ENCODE data around the gene KCNB1. TPM values are rescaled to one million over a fixed set of nuclear protein-coding genes. Genes with fewer than 3 reads are reported as not detected.

The KCNB1 gene
- total RNA-seq, 5 donors from 2014 or later (not counting 1 experiment from before 2014, with no cell fraction given): 0.03 to 0.13 (median 0.12) TPM; not detected in 1

GRCh38 chr20:49323622-49324238, 158.7 kb downstream of the KCNB1 start:
- Histone ChIP-seq H3K36me3 (ENCODE audit: control insufficient read depth in 2 of 2, extremely low read depth in 1 of 2, insufficient read depth in 1 of 2, low read length in 1 of 2) (no peaks in the 10 kb centered on the region), H3K27ac (ENCODE audit: low read length) (no peak overlapping the region), H3K4me3 (ENCODE audit: control insufficient read depth in 1 of 2, extremely low read depth in 1 of 2, low read length in 1 of 2) (no peak overlapping the region), H3K4me1 (ENCODE audit: control insufficient read depth in 1 of 2, extremely low read depth in 1 of 2, insufficient read depth in 2 of 2, low read length in 2 of 2) (peaks cover 0 to 21% of the 10 kb centered on the region in 2 experiments), H3K9me3 (no peaks in the 10 kb centered on the region), H3K27me3 (replicated peaks in 1 of 2; ENCODE audit: control insufficient read depth in 2 of 2, extremely low read depth in 1 of 2, insufficient read depth in 2 of 2, low read length in 1 of 2) (peaks cover 4 to 23% of the 10 kb centered on the region in 2 experiments)
- DNase-seq: peak in 14 of 35 experiments; percentile 1 to 67 (median 14)
- ChIA-PET CTCF (interaction anchor here in 1 of 2 donors (0.6 to 0.7 kb wide), 3 partner anchors 189 to 577 kb away, joined by 3 to 5 read pairs (median 4); no protein-coding TSS in a partner anchor), POLR2A (interaction anchor here in 1 of 2 donors (0.7 kb wide), 1 partner anchor 20 kb away, joined by 15 read pairs; no protein-coding TSS in a partner anchor)
- H3K9me3 Mint-ChIP-seq: no peaks in the 10 kb centered on the region
- ATAC-seq (replicated peaks in 1 of 4): peak; percentile 75 to 88 (median 86)
- H3K36me3 Mint-ChIP-seq: no peaks in the 10 kb centered on the region
- H3K4me3 Mint-ChIP-seq: no peak overlapping the region
- H3K27me3 Mint-ChIP-seq: peaks cover 20 to 28% of the 10 kb centered on the region in 2 donors
- 56% methylated on average over 6 of the region's 9 CpGs for WGBS (ENCODE audit: insufficient coverage)
- H3K27ac Mint-ChIP-seq: peak overlapping the region; percentile 58 to 87
- H3K4me1 Mint-ChIP-seq: peaks cover 18 to 25% (median 22%) of the 10 kb centered on the region in 3 donors

- Histone ChIP-seq H3K36me3 (ENCODE audit: control insufficient read depth in 2 of 2, extremely low read depth in 1 of 2, insufficient read depth in 1 of 2, low read length in 1 of 2) (no peaks in the 10 kb centered on the region), H3K27ac (ENCODE audit: low read length) (no peak overlapping the region), H3K4me1 (ENCODE audit: control insufficient read depth in 1 of 2, extremely low read depth in 1 of 2, insufficient read depth in 2 of 2, low read length in 2 of 2) (peaks cover 0 to 24% of the 10 kb centered on the region in 2 experiments), H3K9me3 (no peaks in the 10 kb centered on the region), H3K27me3 (replicated peaks in 1 of 2; ENCODE audit: control insufficient read depth in 2 of 2, extremely low read depth in 1 of 2, insufficient read depth in 2 of 2, low read length in 1 of 2) (peaks cover 4 to 36% of the 10 kb centered on the region in 2 experiments), H3K4me3 (ENCODE audit: control insufficient read depth in 1 of 2, extremely low read depth in 1 of 2, low read length in 1 of 2) (no peak overlapping the region)
- Mint-ChIP-seq H3K4me3 (no peak overlapping the region), H3K4me1 (peaks cover 21 to 31% (median 27%) of the 10 kb centered on the region in 3 donors), H3K36me3 (no peaks in the 10 kb centered on the region), H3K9me3 (no peaks in the 10 kb centered on the region), H3K27ac (no peak overlapping the region), H3K27me3 (peaks cover 33 to 48% of the 10 kb centered on the region in 2 donors)
- ChIA-PET POLR2A (interaction anchor here in 1 of 2 donors (0.5 kb wide), 1 partner anchor 138 kb away, joined by 3 read pairs; no protein-coding TSS in a partner anchor), CTCF (interaction anchor here in 1 of 2 donors (0.9 kb wide), 1 partner anchor 415 kb away, joined by 3 read pairs; no protein-coding TSS in a partner anchor)
- WGBS (ENCODE audit: insufficient coverage): 0% methylated on average over 1 of the region's 1 CpG
- ATAC-seq (replicated peaks in 1 of 4) (no peak), DNase-seq (no peak)
Measured at GRCh38 chr20:49320460-49320859, 162.0 kb downstream of the KCNB1 start.

DNA sequence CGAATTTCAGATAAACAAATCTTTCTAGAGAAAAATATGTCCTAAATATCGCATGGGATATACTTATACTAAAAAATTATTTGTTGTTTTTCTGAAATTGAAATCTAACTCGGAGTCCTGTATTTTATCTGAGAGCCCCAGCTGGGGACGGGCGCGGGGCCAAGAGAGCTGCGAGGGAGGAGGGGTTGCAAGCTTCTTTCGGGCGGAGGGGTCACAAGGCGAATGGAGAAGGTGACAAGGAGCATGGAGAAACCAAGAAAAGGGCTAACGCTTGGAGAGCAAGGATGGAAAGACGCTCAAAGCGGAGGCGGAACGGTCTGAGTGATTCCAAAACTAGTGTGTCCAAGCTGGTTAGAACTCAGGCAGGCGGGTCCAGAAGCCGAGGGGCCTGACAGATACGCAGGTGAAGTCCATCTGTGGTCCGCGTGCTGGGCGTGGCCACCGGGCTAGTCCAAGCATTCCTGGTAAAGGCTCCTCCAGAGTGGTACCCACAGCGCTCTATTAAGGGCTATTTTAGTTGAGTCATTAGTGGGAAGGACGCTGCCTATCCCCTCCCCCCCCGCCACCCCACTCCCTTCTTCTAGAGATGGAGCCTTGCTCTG, 163.2 kb downstream of the KCNB1 start:
- ChIA-PET POLR2A (no interaction called here), CTCF (interaction anchor here in 1 of 2 donors (0.6 to 1.1 kb wide), 2 partner anchors 31 to 100 kb away, joined by 3 to 5 read pairs; partner anchors contain the start of gene DDX27)
- peaks cover 33 to 48% of the 10 kb centered on the region in 2 donors for H3K27me3 Mint-ChIP-seq
- peaks cover 0 to 24% of the 10 kb centered on the region in 2 experiments for H3K4me1 ChIP-seq (ENCODE audit: control insufficient read depth in 1 of 2, extremely low read depth in 1 of 2, insufficient read depth in 2 of 2, low read length in 2 of 2)
- H3K36me3 ChIP-seq (ENCODE audit: control insufficient read depth in 2 of 2, extremely low read depth in 1 of 2, insufficient read depth in 1 of 2, low read length in 1 of 2): no peaks in the 10 kb centered on the region
- H3K27me3 ChIP-seq (replicated peaks in 1 of 2; ENCODE audit: control insufficient read depth in 2 of 2, extremely low read depth in 1 of 2, insufficient read depth in 2 of 2, low read length in 1 of 2): peaks cover 4 to 36% of the 10 kb centered on the region in 2 experiments
- no peak for ATAC-seq (replicated peaks in 1 of 4)
- peak overlapping the region; percentile 76 to 79 (median 78) for H3K4me3 Mint-ChIP-seq
- 7% methylated on average over 17 of the region's 25 CpGs for WGBS (ENCODE audit: insufficient coverage)
- H3K4me1 Mint-ChIP-seq: peaks cover 18 to 26% (median 24%) of the 10 kb centered on the region in 3 donors
- H3K9me3 Mint-ChIP-seq: no peaks in the 10 kb centered on the region
- H3K27ac ChIP-seq (ENCODE audit: low read length): no peak overlapping the region
- no peak overlapping the region for H3K27ac Mint-ChIP-seq
- no peaks in the 10 kb centered on the region for H3K9me3 ChIP-seq
- no peaks in the 10 kb centered on the region for H3K36me3 Mint-ChIP-seq
- peak overlapping the region; percentile 41 to 54 for H3K4me3 ChIP-seq (ENCODE audit: control insufficient read depth in 1 of 2, extremely low read depth in 1 of 2, low read length in 1 of 2)
- DNase-seq: no peak

DNA sequence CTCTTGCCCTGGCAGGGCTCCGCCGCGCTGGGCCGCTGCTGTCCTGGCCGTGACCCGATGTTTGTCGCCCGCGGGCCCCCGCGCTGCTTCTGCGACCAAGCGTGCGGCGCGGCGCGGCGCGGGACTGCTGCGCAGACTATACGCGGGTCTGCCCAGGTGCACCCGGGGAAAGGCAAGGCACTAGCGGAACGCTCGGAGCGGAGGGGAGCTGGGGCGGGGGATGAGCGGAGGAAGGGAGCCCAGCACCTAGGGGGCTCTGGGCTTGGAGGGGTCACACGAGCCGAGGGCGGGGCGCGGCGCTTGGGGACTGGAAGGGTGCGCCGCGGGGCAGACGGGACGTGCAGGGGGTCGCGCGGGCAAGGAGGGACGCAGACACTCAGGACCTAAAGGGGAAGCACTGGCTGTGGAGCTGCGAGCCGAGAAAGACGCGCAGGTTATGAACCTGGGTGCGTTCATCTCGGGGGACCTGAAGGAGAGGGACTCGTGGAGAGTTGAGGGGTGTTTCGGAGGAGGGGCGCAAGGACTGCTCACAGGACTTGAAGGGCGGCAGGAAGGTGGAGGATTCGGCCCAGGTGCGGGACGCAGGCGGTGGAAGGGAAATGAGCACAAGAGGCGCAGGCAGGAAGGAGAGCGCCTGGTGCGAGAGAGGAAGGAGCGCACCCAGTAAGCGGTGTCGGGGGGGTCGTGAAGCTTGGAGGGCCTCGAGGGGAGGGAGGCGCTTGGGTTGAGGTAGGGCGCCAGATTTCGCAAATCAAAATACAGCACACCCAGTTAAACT, 163.8 kb downstream of the KCNB1 start:
- H3K36me3 Mint-ChIP-seq: no peaks in the 10 kb centered on the region
- ChIA-PET CTCF (interaction anchor here in 1 of 2 donors (0.5 to 1.1 kb wide), 3 partner anchors 30 to 166 kb away, joined by 3 to 5 read pairs (median 4); partner anchors contain the start of gene DDX27), POLR2A (interaction anchor here in 1 of 2 donors (0.6 kb wide), 1 partner anchor 66 kb away, joined by 3 read pairs; no protein-coding TSS in a partner anchor)
- Histone ChIP-seq H3K27ac (ENCODE audit: low read length) (no peak overlapping the region), H3K36me3 (ENCODE audit: control insufficient read depth in 2 of 2, extremely low read depth in 1 of 2, insufficient read depth in 1 of 2, low read length in 1 of 2) (no peaks in the 10 kb centered on the region), H3K27me3 (replicated peaks in 1 of 2; ENCODE audit: control insufficient read depth in 2 of 2, extremely low read depth in 1 of 2, insufficient read depth in 2 of 2, low read length in 1 of 2) (peaks cover 4 to 36% of the 10 kb centered on the region in 2 experiments), H3K4me3 (ENCODE audit: control insufficient read depth in 1 of 2, extremely low read depth in 1 of 2, low read length in 1 of 2) (peak overlapping the region; percentile 41 to 54), H3K9me3 (no peaks in the 10 kb centered on the region), H3K4me1 (ENCODE audit: control insufficient read depth in 1 of 2, extremely low read depth in 1 of 2, insufficient read depth in 2 of 2, low read length in 2 of 2) (peaks cover 0 to 18% of the 10 kb centered on the region in 2 experiments)
- peak overlapping the region in 1 of 2 donors; percentile 21 for H3K27ac Mint-ChIP-seq
- H3K9me3 Mint-ChIP-seq: no peaks in the 10 kb centered on the region
- H3K4me3 Mint-ChIP-seq: peak overlapping the region; percentile 76 to 79 (median 78)
- ATAC-seq (replicated peaks in 1 of 4) (peak; percentile 61 to 71 (median 65)), DNase-seq (peak in 17 of 35 experiments; percentile 6 to 38 (median 18))
- peaks cover 33 to 48% of the 10 kb centered on the region in 2 donors for H3K27me3 Mint-ChIP-seq
- whole genome bisulfite sequencing (ENCODE audit: insufficient coverage): 1% methylated on average over 55 of the region's 70 CpGs
- peaks cover 12 to 20% (median 17%) of the 10 kb centered on the region in 3 donors for H3K4me1 Mint-ChIP-seq

GRCh38 chr20:49318091-49318429, 164.4 kb downstream of the KCNB1 start:
- Histone ChIP-seq H3K4me3 (ENCODE audit: control insufficient read depth in 1 of 2, extremely low read depth in 1 of 2, low read length in 1 of 2) (no peak overlapping the region), H3K36me3 (ENCODE audit: control insufficient read depth in 2 of 2, extremely low read depth in 1 of 2, insufficient read depth in 1 of 2, low read length in 1 of 2) (no peaks in the 10 kb centered on the region), H3K4me1 (ENCODE audit: control insufficient read depth in 1 of 2, extremely low read depth in 1 of 2, insufficient read depth in 2 of 2, low read length in 2 of 2) (peaks cover 0 to 13% of the 10 kb centered on the region in 2 experiments), H3K27me3 (replicated peaks in 1 of 2; ENCODE audit: control insufficient read depth in 2 of 2, extremely low read depth in 1 of 2, insufficient read depth in 2 of 2, low read length in 1 of 2) (peaks cover 4 to 38% of the 10 kb centered on the region in 2 experiments), H3K9me3 (no peaks in the 10 kb centered on the region), H3K27ac (ENCODE audit: low read length) (no peak overlapping the region)
- Mint-ChIP-seq H3K4me3 (peak overlapping the region; percentile 53 to 76 (median 62)), H3K4me1 (peaks cover 10 to 16% (median 15%) of the 10 kb centered on the region in 3 donors), H3K27me3 (peaks cover 33 to 48% of the 10 kb centered on the region in 2 donors), H3K9me3 (no peaks in the 10 kb centered on the region), H3K27ac (no peak overlapping the region), H3K36me3 (no peaks in the 10 kb centered on the region)
- 11% methylated on average over 20 of the region's 23 CpGs for WGBS (ENCODE audit: insufficient coverage)
- no peak for DNase-seq
- ChIA-PET CTCF (interaction anchor here in 1 of 2 donors (0.5 kb wide), 1 partner anchor 165 kb away, joined by 4 read pairs; no protein-coding TSS in a partner anchor), POLR2A (no interaction called here)
- no peak for ATAC-seq (replicated peaks in 1 of 4)
